GM12872 (cell line): ENCODE measurements around the gene FAM120AOS.

Source experiments
- TF ChIP-seq, protein P1 (sequence below): IDR thresholded peaks from 3 replicates; pipeline ENCODE4 v1.5.1; 2011; ENCODE audit warnings: low read depth, mild to moderate bottlenecking, low read length, moderate library complexity; ENCODE audit not compliant: insufficient read depth

Gene FAM120AOS

DNA sequence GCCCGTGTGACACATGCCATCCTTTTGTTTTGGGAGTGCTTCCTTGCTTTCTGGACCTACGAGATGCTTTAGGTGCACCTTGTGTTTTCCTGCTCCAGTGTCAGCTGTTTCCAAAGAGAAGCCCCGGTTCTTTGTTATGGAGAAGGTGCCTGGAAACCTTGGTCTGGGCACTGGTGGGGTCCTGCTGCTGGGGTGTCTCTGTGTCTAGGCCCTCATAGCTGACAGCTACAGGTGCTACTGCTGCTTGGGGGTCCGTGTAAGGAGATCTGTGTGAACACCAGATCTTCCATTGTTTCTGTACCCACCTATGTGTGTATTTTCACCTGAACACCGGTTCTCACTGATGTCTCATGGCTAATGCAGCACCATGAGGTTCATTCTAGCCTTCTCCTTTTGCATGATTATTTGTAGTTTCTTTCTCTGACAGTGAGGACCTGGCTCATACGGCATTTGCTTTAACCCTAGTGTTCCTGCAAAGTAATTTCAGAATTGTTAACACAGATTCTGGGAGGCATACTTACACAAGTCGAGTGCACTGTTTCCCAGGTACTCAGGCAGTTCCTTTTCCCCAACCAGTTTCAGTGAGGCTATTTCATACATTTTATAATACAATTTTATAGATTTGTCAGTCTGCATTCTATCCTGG, 13.2 kb upstream of the FAM120AOS start:
- TF ChIP-seq, protein P1, sequence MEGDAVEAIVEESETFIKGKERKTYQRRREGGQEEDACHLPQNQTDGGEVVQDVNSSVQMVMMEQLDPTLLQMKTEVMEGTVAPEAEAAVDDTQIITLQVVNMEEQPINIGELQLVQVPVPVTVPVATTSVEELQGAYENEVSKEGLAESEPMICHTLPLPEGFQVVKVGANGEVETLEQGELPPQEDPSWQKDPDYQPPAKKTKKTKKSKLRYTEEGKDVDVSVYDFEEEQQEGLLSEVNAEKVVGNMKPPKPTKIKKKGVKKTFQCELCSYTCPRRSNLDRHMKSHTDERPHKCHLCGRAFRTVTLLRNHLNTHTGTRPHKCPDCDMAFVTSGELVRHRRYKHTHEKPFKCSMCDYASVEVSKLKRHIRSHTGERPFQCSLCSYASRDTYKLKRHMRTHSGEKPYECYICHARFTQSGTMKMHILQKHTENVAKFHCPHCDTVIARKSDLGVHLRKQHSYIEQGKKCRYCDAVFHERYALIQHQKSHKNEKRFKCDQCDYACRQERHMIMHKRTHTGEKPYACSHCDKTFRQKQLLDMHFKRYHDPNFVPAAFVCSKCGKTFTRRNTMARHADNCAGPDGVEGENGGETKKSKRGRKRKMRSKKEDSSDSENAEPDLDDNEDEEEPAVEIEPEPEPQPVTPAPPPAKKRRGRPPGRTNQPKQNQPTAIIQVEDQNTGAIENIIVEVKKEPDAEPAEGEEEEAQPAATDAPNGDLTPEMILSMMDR: no peak

DNA sequence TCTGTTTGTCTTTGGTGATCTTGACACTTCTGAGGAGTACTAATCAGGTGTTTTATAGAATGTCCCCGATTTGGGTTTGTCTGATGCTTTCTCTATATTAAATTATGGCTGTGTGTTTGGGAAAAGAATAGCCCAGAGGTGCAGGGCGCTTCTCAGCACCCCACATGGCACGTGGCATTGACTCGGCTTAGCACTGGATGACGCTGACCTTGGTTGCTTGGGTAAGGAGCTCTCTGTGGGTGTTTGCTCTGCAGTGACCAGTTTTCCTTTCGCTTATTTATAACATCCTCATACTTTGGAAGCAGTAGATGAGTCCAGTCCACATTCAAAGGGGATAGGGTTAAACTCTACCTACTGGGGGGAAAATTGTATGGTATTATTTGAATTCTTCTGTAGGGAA, 12.5 kb upstream of the FAM120AOS start:
- TF ChIP-seq, protein P1: no peak

DNA sequence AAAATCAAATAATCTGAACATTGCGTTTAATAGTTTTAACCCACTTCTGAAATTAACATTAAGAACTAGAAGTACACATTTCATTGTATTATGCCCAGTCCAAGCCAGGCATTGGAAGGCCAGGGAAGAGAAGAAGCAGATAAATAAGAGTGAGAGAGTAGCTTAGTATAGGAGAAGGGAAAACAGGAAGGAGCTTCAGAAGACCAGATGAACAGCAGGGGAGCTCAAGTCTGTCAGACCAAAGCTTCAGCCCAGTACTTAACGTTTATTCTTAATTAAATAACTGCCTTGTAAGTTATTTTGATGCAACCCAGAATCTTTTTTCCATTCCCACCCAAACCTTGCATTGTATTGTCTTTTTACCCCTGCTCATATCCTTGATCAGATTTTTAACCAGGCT, 11.5 kb upstream of the FAM120AOS start:
- TF ChIP-seq, protein P1: no peak

DNA sequence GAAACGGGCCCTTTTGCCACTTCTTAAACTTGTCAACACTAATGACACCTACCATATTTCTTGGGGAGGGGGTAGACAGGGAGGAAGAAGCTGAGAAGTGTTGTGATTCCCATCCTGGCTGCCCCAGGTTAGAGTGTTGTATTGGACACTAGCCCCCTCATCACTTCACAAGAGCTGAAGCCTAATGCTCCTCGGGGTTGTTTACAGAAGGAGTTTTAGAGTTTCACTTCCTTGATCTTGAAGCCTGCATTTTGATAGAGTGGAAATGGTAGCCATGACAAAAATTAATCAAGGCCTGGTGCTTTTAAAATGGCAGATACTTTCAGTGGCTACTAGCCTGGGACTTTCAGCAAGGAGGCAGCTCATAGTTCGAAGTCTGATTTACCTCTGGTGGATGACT, 11.0 kb upstream of the FAM120AOS start:
- TF ChIP-seq, protein P1: no peak

DNA sequence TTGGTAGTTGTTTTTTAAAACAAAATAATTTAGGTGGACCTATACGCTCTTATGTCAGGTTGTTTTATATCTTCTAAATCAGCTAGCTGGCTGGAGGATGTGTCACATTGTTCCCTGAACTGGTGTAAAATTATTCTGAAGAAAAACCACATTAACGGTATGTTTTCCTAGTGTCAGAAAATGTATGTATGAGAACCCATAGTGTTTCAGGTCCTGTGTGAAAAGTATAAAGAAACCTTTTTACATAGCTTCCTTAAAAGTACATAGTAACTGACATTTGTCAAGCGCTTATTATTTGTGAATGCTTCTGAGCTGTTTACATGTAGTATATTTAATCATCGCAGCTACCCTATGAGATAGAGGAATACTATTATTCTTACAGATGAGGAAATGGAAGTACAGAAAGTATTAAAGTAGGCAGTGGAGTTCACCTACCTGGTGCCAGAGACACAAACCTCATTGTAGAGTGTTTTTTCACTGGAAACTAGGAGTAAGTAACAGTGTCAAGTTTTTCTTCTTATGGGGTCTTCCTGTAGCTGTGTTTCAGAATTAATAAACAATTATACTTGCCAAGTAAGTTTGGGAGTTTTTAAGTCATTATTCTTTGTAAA, 10.4 kb upstream of the FAM120AOS start:
- TF ChIP-seq, protein P1: no peak

DNA sequence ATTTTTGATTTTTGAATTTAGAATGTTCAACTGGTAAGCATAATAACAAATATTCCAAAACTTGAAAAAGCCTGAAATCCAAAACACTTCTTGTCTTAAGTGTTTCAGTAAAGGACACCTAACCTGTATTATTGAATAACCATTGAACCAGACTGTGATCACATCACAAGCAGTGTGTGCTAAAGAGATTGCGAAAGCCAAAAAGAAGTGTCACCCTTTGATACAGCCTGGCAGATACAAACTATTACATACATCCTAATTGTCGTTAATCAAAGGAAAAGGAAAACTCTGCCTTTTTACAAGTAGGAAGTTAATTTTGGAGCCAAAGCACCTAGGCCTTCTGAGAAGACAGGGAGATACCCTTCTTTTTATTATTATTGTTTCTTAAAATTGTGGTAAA, 8.4 kb upstream of the FAM120AOS start:
- TF ChIP-seq, protein P1: no peak

DNA sequence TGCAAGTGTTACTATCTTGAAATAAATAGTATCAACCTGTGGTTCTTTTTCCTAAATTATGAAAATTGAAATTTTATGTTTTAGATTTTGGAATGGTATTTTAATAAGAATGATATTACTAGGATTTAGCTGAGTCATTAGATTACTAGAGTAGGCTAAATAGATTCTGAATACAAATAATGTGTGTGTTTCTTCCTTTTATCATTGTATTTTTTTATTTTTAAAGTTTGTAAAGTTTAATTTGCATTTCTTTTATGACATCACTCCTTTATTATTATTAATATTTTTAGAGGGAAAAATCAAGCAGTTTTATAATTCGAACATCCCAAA, 8.0 kb upstream of the FAM120AOS start:
- TF ChIP-seq, protein P1: no peak
